ENCODE data around the gene UAP1L1. TPM values are rescaled to one million over a fixed set of nuclear protein-coding genes. Genes with fewer than 3 reads are reported as not detected.
A peak's percentile ranks its signal among the peaks of the same experiment; 100 is the strongest.
"Not testable (repeated sequence)": the region's sequence is repeated elsewhere in the genome, so short reads cannot be mapped to it uniquely, and the experiment has no call there.

UAP1L1 gene, protein sequence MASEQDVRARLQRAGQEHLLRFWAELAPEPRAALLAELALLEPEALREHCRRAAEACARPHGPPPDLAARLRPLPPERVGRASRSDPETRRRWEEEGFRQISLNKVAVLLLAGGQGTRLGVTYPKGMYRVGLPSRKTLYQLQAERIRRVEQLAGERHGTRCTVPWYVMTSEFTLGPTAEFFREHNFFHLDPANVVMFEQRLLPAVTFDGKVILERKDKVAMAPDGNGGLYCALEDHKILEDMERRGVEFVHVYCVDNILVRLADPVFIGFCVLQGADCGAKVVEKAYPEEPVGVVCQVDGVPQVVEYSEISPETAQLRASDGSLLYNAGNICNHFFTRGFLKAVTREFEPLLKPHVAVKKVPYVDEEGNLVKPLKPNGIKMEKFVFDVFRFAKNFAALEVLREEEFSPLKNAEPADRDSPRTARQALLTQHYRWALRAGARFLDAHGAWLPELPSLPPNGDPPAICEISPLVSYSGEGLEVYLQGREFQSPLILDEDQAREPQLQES
- total RNA-seq (2014; rRNA removed; shearing (Covaris generic)): 12.0 and 15.6 TPM in 2 replicates
- polyA plus RNA-seq (2015; cell fraction: cytosol; rRNA removed): 5.2 and 6.4 TPM in 2 replicates
- polyA plus RNA-seq (2015; cell fraction: nucleus; rRNA removed): 24.5 and 24.6 TPM in 2 replicates

DNA sequence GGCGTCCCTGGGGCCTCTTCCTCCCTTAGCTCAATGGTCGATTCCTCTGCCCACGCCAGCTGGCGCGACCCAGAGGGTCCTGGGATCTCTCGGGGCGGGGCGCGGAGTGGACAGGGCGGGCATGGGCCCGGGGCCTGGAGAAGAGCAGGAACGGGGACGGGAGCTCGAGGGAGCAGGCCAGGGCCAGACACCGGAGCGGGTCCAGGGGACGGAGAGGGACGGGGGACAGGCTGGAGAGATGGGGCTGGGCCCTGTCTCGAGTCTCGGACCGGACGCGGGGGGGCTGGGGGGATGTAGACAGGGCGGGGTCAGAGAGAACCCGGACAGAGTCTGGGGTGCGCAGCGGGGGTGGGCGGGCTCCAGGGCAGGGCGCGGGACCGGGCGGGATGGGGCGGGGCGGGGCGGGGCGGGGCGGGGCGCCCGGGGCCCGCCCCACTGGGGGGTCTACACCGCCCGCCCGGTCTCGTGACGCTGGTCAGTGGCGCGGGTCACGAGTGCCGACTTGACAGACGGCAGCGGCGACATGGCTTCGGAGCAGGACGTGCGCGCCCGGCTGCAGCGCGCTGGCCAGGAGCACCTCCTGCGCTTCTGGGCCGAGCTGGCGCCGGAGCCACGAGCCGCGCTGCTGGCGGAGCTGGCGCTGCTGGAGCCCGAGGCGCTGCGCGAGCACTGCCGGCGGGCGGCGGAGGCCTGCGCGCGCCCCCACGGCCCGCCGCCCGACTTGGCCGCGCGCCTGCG, at the start of gene UAP1L1:
Gene UAP1L1, plus strand, starts transcription at position 508 of the 738 bp plus-strand sequence. Its CDS starts 16 bp downstream, at position 524.
- DNase-seq (ENCODE audit: low read depth): no peak

DNA sequence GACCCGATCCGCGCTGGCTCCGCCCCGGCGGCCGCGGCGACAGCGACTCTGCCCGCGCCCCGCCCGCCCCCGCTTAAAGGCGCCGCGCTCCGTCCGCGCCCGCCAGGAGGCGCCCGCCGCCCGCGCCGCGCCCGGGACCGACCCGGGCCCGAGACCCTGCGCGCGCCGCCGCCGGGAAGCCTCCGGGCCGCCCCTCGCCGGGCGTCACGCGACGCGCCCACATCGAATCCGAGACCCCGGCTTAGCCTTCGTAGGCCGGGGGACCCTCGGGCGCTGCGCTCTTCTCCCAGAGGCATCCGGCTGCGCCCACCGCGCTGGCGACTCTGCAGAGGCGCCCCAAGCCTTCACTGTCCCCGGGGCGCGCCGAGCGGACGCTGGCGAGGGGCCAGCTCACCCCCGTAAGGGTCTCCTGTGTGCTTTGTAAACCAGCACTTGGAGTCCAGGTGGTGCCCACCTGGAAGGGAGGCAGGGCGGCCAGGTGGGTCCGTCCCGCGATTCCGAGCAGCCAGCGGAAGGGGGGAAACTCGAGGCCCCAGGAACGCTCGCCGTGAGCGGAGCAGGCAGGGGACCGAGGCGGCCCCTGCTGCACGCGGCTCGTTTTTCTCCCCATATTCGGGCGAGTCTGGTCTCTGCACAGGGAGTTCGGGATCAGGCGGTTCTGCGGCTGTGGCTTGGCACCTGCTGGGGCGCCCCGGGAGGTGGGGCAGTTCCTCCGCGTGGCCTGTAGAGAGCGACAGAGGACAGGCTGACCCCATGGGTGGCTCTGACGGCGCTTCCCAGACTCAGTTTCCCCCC, 48.9 kb upstream of the UAP1L1 start:
- DNase-seq (ENCODE audit: low read depth): peak; percentile 37

DNA sequence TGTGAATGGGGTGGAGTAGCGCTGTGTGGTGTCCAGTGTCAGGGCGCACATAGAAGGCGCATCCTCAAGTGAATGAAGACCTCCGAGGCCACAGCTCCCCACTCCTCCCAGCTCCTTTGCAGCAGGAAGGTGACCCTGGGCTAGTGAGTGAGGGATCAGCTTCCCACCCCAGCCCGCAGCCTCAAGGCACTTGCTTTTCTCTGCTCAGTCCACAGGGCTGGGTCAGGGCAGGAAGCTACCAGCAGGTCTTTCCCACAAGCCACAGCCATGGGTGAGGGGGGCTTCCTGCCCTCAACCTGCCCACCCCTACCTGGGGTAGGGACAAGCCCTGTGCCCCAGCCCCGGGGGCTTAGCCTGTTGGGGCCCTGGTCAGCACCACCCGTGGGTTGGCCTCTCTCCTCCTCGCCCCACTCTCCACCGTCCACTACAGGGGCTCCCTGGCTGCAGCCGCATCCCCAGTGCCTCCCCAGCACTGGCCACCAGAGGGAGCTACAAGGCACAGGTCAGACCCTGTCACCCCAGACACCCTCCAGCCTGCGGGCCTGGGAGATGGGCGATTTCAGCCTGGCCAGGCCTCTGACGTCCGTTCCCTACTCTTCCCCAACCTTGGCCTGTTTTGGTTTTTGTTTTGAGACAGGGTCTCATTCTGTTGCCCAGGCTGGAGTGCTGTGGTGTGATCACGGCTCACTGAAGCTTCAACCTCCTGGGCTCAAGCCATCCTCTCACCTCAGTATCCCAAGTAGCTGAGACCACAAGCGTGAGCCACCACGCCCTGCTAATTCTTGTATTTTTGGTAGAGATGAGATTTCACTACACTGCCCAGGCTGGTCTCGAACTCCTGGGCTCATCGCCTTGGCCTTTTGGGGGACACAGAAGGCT, 48.0 kb upstream of the UAP1L1 start:
- peak; percentile 55 for DNase-seq (ENCODE audit: low read depth)

DNA sequence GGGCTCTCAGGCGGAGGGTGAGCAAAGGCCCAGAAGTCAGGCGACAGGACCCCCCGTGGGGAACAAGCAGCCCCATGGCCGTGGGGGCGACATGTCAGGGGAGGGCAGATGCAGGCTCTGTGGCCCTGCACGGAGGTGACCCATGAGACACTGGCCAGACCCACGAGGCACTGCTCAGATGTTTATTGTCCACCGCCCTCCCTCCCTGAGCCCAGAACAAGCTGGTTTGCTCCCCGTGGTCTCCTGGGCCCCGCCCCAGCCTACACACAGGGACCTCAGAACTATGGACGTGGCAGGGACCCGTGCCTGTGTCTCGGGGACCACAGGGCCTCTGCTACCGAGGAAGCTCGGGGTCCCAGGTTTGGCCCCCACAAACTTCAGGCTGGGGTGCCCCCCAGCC, 47.3 kb upstream of the UAP1L1 start:
- DNase-seq (ENCODE audit: low read depth): no peak

DNA sequence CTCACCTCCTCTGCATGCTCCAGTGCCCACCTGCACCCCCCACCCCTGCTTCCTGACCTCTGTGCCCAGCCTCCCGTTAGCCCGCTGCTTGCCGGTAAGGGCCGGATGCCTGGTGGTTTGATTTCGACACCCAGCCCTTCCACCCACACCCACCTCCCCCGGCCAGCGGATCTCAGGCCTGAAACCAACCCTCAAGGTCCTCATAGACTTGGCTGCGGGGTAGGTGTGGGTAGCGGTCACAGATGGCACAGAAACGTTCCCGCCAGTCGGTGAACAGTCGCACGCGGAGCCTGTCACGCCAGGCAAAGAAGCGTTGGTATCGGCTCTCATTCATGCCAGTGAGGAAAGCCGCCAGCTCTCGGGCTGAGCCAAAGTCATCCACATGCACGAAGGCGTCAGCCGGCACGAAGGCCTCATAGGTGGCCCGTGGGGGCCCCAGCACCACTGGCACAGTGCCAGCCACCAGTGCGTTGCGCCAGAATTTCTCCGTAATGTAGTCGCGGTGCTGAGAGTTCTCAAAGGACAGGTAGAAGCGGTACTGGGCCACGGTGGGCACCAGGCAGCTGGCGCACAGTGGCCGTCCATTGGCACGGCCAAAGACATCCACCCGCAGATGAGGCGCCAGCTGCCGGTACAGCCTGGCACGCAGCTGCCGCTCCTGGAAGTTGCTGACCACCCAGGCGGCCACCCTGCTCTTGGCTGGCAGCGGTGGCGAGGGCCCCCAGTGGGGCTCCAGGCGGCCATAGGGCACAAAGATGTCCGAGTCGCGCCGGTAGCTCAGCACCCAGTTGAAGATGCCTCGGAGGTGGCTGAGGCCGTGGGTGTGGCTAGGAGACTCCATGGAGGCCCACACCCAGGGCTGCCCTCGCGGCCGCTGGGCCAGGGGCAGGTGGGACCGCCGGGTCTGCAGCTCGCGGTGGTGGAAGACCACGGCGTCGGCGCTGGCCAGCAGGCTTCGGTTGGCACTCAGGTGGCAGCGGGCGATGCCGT, 46.5 kb upstream of the UAP1L1 start:
- DNase-seq (ENCODE audit: low read depth): no peak

DNA sequence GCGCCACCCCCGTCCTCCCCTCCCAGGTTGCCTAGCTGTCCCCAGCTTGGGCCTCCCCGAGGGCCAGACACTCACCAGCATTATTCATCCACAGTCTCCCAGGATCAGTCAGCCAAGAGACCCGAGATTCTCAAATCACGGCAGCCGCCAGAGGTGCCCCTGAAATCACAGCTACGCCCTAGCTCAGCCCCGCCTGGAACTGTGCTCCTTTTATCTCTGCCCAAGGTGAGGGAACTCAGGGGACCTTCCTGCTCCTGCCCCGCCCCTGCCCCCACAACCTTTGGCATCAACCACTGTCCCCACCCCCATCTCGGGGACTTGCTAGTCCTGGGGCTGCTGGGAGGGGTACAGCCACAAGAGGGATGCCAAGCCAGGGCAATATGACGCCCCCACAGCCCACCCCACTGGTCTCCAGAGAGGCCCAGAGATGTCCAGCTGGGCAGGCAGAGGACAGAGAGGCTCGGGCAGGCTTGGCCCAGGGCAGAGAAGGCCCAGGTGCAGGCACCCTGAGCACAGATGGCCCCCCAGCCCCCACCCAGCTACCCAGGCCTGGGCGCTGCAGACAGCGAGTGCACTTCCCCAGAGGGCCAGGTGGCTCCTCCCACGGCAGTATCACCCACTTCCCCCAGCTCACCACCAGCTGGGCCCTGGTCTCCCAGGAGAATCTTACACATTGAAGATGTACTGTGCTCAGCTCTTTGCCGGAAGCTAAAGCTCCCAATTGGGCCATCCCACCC, 45.2 kb upstream of the UAP1L1 start, which contains the start of gene FUT7:
Gene FUT7, minus strand, starts transcription at position 185 of the 737 bp plus-strand sequence. Its CDS starts 97 bp downstream, at position 88.
- no peak for DNase-seq (ENCODE audit: low read depth)

DNA sequence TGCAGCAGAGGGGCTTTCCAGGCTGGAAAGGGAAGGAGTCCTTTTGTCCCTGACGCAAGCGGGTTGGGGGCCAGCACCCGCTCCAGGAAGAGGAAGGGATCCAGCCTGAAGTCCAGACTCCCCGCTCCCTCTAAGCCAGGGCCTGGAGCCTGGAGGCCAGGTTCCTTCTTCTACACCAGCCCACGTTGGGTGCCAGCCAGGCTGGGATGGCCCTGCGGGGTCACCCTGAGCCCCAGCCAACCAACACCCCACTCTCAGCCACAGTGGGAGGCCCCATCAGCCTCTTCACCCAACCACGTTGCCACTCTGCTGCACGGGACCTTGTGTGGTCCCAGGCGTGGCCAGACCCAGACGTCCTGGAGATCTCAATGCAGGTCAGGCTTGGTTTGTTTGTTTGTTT, 44.5 kb upstream of the UAP1L1 start:
- no peak for DNase-seq (ENCODE audit: low read depth)

DNA sequence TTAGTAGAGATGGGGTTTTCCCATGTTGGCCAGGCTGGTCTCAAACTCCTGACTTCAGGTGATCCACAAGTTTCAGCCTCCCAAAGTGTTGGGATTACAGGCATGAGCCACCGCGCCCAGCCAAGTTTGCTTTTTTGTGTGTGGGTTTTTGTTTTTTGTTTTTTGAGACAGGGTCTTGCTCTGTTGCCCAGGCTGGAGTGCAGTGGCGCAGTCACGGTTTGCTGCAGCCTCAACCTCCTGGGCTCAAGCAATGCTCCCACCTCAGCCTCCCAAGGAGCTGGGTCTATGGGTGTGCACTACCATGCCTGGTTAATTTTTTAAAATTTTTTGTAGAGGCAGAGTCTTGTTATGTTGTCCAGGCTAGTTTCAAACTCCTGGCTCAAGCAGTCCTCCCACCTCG, 43.8 kb upstream of the UAP1L1 start:
- DNase-seq (ENCODE audit: low read depth): not testable (repeated sequence)

DNA sequence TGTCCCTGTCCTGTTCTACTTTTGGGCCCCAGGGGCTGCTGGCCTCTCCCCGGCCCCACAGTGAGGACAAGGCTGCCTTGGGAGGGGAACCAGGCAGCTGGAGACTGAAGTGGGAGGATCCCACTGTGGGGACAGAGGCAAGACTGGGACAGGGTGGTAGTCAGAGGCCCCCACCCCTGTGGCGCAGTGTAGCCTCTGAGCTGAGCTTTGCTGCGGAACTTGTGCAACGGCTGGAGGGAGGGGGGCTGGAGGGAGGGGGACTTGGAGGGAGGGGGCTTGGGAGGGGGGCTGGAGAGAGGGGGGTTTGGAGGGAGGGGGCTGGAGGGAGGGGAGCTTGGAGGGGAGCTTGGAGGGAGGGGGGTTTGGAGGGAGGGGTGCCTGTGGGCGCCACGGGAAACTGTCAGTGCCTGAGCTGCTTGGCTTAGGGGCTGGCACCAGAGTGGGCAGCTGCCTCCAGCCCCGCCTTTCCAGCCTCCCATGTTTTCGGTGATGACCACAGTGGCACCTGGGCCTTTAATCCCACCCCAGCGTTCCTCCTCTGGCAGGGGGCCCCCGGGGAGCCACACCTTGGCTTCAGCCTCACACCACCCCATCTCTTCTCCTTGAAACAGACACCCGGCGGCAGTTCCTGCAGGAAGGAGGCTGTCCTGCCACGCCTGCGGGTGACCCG, 43.1 kb upstream of the UAP1L1 start:
- DNase-seq (ENCODE audit: low read depth): no peak

DNA sequence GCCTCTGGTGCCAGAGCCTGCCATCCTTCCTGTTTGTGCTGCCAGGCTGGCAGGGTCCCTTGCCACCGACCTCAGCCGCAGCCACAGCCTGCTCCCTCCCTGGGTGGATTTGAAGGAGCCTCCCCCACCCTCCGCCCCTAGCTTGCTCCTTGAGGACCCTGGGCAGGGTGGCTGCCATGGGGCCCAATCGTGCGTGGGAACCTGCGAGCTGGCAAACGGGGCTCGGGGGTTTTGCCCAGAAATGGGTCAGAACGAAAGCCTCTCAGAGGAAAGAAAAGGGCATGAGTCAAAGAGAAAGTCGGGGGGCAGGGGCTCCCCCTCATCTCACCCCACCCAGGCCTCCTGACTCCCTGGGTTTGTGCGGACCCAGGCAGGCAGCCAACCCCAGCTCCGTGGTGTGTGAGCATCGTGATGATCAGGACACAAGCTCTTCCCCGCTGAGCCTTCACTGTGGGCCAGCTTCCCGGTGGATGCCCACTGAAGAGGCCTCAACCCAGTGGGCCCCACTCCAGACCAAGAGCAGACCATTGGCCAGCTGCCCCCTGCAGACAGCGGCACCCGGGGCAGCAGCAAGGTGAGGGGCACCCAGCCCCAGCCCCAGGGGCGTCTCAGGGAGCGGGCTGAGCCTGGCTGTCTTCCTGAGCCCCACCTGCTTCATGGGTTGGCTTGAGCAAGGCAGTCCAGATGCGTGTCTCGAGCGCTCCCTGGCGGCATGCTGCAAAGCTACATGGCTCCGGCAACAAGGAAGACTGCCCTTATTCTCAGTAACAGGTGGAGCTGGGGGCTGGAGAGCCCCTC, 42.4 kb upstream of the UAP1L1 start:
- peak; percentile 70 for DNase-seq (ENCODE audit: low read depth)

DNA sequence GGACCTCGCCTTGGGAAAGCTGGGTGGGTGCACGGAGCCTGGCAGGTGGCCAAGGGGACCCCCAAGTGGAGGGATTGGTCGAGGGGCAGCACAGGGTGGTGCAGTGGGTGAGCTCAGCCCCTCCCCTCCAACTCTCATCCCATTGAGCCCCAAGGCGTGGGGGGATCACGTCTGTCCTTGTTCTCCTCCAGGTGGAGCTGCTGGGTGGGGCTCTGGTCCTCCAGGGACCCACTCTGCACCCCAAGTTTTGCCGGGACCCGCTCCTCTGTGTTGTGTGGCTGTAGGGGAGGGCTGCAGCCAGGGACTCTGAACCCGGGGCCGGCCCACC, 41.8 kb upstream of the UAP1L1 start:
- no peak for DNase-seq (ENCODE audit: low read depth)

DNA sequence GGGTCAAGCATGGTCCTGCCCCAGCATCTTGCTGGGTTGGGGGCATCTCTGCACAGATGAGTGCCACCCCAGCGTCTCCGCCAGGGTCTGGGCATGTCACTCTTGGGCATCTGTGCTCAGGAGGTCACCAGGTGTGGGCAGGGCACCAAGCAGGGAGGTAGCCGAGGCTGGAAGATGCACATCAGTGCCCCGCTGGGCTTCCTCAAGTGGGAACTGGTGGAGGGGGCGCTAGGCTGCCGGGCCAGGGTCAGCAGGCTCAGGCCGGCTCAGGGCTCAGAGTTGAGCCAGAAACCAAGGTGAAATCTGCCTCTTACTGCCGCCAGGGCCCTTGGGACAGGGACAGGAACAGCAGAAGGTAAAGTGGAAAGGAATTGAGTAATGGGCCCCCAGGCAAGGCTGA, 41.4 kb upstream of the UAP1L1 start:
- no peak for DNase-seq (ENCODE audit: low read depth)

DNA sequence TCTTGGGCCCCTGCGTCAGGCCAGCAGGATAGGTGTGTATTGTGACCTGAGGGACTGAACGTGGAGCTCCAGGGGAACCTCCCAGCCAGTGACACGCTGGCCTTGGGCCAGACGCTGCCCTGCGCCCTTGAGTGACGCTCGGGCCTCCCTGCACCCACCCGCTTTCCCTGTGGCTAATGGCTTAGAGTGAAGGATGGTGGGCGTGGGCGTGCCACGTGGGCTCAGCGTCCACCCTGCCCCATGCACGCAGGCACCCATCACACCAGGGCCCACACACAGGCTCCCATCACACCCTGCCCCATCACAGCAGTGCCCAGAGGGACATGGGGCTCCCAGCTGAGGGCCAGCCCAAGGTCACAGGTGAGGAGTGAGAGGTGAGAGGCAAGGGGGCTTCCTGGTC, 40.3 kb upstream of the UAP1L1 start:
- DNase-seq (ENCODE audit: low read depth): no peak

DNA sequence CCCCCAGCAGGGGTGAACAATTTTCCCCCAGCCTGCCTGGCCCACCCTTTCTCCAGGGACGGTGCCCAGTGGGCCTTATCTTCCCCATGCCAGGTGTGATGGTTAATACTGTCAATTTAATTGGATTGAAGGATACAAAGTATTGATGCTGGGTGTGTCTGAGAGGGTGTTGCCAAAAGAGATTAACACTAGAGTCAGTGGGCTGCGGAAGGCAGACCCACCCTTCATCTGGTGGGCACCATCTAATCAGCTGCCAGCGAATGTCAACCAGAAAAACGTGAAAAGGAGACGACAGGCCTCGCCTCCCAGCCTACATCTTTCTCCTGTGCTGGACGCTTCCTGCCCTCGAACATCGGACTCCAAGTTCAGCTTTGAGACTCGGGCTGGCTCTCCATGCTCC, 39.8 kb upstream of the UAP1L1 start:
- DNase-seq (ENCODE audit: low read depth): no peak

DNA sequence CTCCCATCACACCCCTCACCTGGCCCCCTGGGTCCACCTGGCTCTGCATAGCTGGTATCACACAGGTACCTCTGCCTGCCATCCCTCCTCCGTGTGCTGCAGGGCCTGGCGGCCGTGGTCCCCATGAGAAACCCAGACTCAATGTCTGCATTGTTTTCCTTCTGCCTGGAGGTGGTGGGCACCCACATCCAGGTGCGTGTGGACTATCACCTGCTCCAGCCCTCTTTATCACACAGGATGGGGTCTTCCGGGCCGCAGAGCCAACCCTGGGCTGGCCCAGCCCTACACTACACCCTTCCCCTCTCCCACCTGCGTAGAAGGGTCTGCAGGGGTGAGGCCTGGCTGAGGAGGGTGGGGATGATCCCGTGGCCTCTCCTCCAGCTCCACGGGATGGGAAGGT, 38.4 kb upstream of the UAP1L1 start:
- no peak for DNase-seq (ENCODE audit: low read depth)

DNA sequence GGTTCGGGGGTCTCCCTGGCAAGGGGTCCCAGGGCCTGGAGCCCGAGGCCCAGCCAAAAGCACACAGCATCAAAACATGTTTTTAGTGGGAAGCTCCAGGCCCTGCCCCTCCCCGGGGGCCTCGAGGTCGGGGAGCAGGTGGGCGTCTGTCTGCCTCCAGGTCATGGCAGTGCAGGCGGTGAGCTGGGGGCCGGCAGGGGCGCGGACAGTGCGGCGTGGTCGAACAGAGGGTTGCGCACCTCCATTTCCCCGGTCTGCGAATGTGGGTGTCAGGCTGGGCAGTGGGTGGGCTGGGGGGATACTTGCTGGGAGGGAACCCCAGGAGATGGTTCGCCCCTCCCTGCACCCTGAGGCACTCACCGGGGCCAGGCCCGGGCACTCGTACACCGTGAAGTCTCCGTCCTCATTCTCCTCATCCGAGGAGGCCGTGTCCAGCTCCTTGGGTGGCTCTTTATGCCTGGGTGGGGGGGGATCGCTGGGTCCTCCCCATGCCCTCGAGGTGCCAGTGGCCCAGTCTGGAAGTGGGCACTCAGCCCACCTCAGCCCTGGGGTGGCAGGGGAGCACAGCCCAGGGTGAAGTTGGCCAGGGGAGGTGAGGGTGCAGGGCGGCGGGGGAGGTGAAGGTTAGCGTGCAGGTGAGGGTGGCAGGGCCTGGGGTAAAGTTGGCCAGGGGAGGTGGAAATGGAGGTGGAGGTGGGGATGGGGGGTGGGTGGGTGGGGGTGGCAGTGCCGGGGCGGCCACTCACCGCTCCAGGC, 37.5 kb upstream of the UAP1L1 start:
- DNase-seq (ENCODE audit: low read depth): no peak

Measured in HT1080 (cell line).